ENCODE measurements around the gene PIGR.
A peak's percentile ranks its signal among the peaks of the same experiment; 100 is the strongest.
"Not testable (repeated sequence)": the region's sequence is repeated elsewhere in the genome, so short reads cannot be mapped to it uniquely, and the experiment has no call there.

PIGR gene

GRCh38 chr1:206933333-206933945 lies 12.8 kb downstream of the PIGR start:
- DNase-seq: no peak

DNA sequence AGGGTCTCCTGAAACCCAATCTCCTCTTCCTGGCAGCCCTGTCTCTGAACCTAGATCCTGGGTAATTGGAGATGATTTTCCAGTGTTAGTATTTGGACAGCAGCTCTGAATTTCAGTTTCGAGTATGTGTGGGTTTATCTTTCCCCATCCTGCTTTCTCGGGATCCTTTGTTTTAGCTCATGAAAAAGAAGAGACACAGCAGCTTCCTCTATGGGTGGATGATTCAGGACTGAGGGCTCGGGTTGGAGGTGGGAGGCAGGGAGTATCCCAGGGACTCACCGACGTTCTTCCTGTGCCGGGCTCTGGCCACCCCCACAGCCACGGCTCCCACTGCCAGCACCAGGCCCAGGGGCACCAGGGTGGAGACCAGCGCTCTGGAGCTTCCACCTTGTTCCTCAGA lies 14.1 kb downstream of the PIGR start:
- no peak for DNase-seq

GRCh38 chr1:206931709-206932108 lies 14.6 kb downstream of the PIGR start:
- DNase-seq: no peak

DNA sequence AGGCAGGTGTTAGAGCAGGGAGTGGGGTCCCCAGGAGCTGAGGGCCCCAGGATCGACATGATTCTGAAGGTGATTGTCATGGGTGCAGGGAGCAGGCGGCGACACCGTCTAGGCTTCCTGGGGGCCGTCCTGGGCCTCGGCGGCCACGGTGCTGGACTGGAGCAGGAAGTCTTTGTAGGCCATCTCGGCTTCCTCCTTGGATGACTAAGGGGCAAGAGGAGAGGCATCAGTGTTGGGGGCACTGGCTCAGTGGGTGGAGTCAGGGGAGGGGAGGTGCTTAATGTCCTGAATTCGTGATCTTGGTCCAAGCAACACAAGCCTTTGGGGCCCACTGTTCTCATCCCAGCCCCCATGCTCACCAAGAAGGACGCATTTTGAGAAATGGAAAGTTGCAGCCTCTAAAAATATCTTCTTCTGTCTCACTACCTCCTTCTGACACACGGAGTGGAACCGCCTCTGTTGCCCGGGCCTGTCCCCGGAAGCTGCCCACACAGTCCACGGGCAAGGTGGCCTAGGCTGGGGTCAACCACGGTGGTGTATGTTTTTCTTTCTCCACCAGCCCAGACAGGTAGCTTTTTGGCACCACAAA lies 16.0 kb downstream of the PIGR start:
- DNase-seq: no peak

DNA sequence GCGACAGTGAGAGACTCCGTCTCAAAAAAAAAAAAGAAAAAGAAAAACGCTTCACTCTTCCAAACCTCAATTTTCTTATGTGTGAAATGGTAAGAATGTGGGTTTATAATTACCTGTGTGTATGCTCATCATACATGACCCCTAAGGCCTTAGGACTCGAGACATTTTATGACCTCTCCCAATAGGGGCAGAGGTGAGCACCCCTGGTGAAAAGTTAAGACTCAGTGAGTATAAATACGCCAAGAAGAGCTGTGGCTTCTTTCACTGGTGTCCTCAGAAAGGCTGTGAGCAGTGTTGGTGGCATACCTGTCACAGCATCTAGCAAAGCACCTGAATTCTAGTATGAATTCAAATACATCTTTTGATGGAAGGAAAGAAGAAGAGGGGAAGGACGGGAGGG lies 16.7 kb downstream of the PIGR start:
- no peak for DNase-seq

- DNase-seq: no peak
Measured at GRCh38 chr1:206926286-206926685, 20.0 kb downstream of the PIGR start.

GRCh38 chr1:206925106-206925736 lies 21.0 kb downstream of the PIGR start:
- no peak for DNase-seq

- DNase-seq: no peak
Measured at GRCh38 chr1:206924592-206925105, 21.6 kb downstream of the PIGR start.

DNA sequence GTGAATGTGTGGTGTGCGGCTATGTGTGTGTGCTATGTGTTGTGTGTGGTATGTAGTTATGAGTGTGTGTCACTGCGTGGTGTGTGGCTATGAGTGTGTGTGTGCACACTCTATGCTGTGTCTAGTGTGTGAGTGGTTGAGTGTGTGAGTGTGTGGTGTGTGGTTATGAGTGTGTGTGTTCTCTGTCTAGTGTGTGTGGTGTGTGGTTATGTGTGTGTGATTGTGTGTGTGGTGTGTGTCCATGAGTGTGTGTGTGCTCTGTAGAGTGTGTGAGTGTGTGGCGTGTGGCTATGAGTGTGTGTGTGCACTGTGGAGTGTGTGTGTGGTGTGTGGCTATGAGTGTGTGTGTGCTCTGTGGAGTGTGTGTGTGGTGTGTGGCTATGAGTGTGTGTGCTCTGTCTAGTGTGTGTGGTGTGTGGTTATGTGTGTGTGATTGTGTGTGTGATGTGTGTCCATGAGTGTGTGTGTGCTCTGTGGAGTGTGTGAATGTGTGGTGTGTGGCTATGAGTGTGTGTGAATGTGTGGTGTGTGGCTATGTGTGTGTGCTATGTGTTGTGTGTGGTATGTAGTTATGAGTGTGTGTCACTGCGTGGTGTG lies 22.2 kb downstream of the PIGR start:
- DNase-seq: not testable (repeated sequence)

- no peak for DNase-seq
Measured at GRCh38 chr1:206923009-206923960, 23.0 kb downstream of the PIGR start.

DNA sequence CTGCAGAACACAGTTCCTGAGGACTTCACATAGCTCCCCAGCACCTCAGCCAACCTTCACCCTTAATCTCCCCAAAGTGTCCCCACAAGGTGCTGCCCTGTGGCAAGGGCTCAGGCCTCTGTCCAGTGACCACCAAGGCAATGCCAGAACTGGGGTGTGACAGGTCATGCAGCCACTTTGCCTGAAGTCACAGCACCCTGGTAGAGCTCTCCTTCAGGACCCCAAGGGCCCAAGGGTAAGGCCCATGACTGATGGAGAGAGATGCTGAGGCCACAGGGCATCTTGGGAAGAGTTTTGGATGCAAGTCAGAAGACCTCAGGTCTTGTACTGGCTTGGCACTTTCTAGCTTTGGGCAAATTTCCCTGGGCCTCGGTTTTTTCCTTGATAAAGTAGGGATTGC lies 23.7 kb downstream of the PIGR start:
- no peak for DNase-seq

GRCh38 chr1:206921772-206922265 lies 24.4 kb downstream of the PIGR start, which contains the start of gene FCMR:
TSS of gene FCMR (minus strand) at chr1:206921941. CDS start at chr1:206921854, 87 bp downstream.
- no peak for DNase-seq

DNA sequence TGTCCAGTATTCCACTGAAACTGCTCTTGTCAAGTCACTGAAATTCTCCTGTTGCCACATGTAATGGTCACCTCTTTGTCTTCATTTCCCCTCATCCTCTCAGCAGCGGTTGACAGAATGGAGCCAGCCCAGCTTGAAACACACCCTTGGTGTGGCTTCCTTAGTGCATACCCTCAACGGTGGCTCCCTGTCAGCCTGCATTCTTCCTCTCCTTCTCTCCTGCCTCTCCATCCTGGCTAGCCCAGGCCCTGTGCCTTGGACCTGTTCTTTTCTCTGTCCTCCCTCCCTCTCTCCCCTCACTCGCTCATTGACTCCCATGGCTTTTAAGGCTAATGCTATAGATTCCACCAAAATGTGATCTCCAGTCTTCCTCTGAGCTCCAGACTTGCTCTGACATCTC lies 28.2 kb downstream of the PIGR start:
- DNase-seq: no peak

DNA sequence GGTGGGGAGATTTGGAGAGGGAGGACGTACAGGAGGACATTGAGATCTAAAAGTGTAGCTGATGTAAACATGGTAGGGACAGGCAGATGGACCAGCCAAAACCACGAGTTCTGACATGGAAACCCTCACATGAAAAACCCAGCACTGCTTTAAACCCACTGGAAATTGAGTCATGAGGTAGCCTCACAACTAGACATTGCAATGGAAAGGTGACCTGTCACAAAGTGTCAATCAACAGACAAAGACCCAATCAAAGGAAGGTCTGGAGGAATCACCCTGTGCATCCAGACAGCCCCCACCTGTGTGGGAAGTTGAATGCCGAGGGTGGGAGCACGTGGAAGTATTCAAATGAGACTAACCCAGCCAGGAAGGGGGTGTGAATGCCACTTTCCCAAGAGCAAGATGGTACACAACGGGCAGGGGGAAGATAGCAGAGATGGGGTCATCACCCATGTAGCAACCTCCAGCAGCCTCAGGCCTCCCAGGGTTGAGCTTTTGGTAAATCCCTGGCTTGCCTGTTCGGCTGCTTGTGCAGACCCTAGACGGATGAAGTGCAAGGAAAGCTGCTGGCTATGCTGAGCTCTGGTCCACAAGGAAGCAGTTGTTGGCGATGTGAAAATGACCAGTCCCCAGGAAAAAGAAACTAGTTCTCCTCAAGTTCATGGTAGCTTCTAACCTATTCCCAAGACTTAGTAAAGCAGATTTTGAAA lies 30.1 kb downstream of the PIGR start:
- DNase-seq: no peak

DNA sequence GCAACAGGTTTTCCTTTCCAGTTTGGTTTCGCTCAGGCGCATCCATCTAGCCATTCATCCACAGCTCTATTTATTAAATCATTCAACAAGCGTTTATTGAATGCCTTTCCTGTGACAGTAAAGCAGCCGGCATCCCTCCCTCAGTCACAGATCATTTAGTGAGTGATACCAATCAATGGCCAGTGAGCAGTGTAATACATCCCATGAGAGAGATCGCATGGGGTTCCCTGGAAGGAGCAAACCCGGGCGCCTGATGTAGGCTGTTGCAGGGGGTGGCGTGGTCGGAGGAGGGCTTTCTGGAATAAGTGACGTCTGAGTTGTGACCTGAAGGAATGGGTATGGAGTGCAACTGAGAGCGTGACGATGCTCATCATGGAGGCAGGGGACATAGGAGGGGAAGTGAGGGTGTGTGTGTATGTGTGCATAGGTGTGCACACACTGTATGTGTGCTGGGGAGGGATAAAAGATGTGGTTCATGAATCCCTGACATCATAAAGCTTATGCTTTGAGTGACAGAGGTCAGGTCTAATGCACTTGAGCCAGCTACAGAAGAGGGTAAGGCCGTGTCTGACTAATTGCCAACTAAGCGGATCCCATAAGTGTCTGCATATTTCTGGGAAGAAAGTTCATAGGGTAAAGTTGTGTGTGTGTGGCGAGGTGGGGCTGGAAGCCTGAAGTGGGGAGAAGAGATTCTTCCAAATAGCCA lies 31.1 kb downstream of the PIGR start:
- no peak for DNase-seq

GRCh38 chr1:206913766-206914537 lies 32.3 kb downstream of the PIGR start:
- no peak for DNase-seq

DNA sequence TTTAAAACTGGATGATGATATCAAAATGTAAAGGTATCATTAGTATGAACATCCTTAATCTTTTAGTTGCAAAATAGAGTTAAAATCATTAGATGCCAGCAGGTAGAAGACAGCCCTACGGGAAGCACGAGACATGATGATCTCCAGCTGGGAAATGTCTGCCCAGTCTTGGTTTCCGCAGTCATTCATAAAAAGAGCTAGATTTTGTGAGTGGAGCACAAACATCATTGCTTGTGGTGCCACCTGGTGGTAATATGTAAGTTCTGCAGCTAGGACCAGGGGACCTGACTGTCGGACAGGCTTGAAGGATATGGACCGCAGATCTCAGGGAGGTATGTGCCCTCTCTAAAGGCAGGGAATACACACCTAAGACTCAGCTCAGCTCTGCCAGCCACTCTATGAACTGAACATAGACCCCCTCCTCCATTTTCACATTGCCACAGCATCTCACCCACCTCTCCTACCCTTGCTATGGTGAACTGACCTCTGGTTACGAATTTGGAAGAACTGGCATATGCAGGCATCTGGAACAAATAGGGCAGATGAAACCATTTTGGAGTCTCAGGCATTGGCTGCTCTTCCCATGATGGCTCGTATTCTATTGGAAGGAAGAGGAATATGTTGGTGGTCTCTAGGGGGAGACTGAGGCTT lies 33.7 kb downstream of the PIGR start:
- DNase-seq: peak; percentile 46

- peak; percentile 17 for DNase-seq
Measured at GRCh38 chr1:206911064-206911663, 35.1 kb downstream of the PIGR start.

- DNase-seq: no peak
Measured at GRCh38 chr1:206909883-206910318, 36.4 kb downstream of the PIGR start.
